ENCODE measurements around the gene SLC66A2.

- no peak for TF ChIP-seq CTCF (IDR thresholded peaks at IDR 0.05)
- TF ChIP-seq POLR2AphosphoS5 (IDR thresholded peaks at IDR 0.05) = no peak
These were observed 2.6 kb downstream of the SLC66A2 start for GRCh38 chr18:79948719-79949411.

Data from esophagus muscularis mucosa (tissue), 3 donors.